ENCODE data around the gene RUNX2. TPM values are rescaled to one million over a fixed set of nuclear protein-coding genes. Genes with fewer than 3 reads are reported as not detected.

The RUNX2 gene
- total RNA-seq, 2 experiments from 2014 or later, result 8.0 to 9.3 TPM

DNA sequence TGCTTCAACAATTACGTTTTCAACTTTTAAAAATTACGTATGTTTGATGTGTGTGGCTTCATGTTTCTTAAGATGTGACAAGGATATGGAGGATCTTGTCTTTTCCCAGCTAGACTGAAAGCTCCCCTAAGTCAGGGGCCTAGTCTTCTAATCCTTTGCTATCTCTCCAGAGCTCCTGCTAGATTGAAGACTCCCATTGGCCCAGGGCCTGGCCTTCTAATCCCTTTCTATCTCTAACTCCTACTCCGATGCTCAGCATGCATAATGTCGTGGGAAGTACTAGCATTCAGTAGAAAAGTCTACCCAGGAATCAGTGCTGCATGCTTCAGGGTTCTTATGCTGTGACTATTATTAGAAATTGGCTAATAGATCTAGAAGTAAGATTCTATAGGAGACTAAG lies 194.4 kb downstream of the RUNX2 start:
- DNase-seq (no peak), ATAC-seq (no peak)
- Mint-ChIP-seq H3K4me3 (no peak overlapping the region), H3K9me3 (peaks cover 2% of the 10 kb centered on the region), H3K4me1 (ENCODE audit: low read depth) (peaks cover 4% of the 10 kb centered on the region), H3K27me3 (no peaks in the 10 kb centered on the region), H3K27ac (no peak overlapping the region), H3K36me3 (ENCODE audit: low read depth) (peaks cover 13% of the 10 kb centered on the region)
- intact Hi-C loops (cut with micrococcal nuclease), result no loop called here
- no peak for TF ChIP-seq CTCF (IDR thresholded peaks at IDR 0.05)
- ChIA-PET CTCF (interaction anchor here (1.6 kb wide), 1 partner anchor 33 kb away, joined by 7 read pairs; no protein-coding TSS in a partner anchor), POLR2A (no interaction called here)

DNA sequence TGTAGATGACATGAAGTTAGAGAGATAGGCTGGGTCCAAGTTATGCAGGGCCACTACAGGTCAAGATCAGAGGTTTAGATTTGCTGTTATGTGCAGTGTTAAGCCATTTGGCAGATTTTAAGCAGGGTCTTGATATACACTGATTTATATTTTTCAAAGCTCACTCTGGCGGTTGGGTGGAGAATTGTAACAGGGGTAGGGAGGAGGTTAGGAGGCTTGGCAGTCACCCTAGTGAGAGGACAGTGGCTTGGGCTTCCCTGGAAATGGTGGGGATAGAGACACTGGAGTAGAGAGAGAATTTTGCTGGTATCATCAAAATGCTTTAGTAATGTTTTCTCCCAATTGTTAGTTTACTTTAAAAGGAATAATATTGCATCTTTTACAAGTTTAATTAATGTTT lies 199.1 kb downstream of the RUNX2 start:
- TF ChIP-seq CTCF (IDR thresholded peaks at IDR 0.05), result no peak
- Mint-ChIP-seq H3K36me3 (ENCODE audit: low read depth) (peaks cover 20% of the 10 kb centered on the region), H3K4me3 (no peak overlapping the region), H3K27ac (no peak overlapping the region), H3K9me3 (peaks cover 2% of the 10 kb centered on the region), H3K27me3 (no peaks in the 10 kb centered on the region), H3K4me1 (ENCODE audit: low read depth) (peaks cover 4% of the 10 kb centered on the region)
- intact Hi-C loops (cut with micrococcal nuclease), result no loop called here
- no peak for DNase-seq
- CTCF ChIA-PET, result no interaction called here
- POLR2A ChIA-PET, result no interaction called here
- no peak for ATAC-seq

DNA sequence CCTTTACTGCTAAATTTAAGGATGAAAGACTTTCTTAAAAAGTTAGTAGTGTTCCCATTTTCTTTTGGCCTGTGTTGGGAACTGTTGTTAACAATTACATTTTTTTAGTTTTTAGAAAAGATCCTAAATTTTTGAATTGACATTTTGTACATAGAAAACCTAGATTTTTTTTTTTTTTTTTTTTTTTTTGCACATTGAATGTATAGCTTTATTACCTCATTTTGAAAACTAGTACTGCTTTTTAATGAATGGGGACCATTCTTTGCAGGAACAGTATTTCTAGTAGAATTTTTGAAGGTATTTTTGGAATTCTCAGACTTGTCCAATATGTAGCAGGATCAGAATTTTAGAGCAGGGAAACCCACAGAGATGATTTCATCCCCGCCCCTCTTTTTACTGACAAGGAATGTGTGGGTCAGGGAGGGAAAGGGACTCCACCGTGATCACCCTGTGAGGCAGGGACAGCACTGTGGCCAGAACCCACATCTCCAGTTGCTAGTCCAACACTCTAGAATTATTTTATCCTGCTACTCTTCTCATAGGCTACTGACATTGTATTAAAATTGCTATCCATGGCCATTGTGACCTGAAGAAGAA lies 204.0 kb downstream of the RUNX2 start:
- ChIA-PET POLR2A (no interaction called here), CTCF (no interaction called here)
- no peak for ATAC-seq
- Mint-ChIP-seq H3K9me3 (peaks cover 2% of the 10 kb centered on the region), H3K27me3 (no peaks in the 10 kb centered on the region), H3K27ac (no peak overlapping the region), H3K4me3 (no peak overlapping the region), H3K4me1 (ENCODE audit: low read depth) (peaks cover 6% of the 10 kb centered on the region), H3K36me3 (ENCODE audit: low read depth) (peaks cover 24% of the 10 kb centered on the region)
- TF ChIP-seq CTCF (IDR thresholded peaks at IDR 0.05), result no peak
- no peak for DNase-seq
- intact Hi-C loops (cut with micrococcal nuclease), result no loop called here

GRCh38 chr6:45532721-45533210 lies 204.6 kb downstream of the RUNX2 start:
- Mint-ChIP-seq H3K4me1 (ENCODE audit: low read depth) (peaks cover 6% of the 10 kb centered on the region), H3K27me3 (no peaks in the 10 kb centered on the region), H3K27ac (no peak overlapping the region), H3K36me3 (ENCODE audit: low read depth) (peaks cover 21% of the 10 kb centered on the region), H3K9me3 (no peaks in the 10 kb centered on the region), H3K4me3 (no peak overlapping the region)
- intact Hi-C loops (cut with micrococcal nuclease), result no loop called here
- DNase-seq, result no peak
- ChIA-PET CTCF (no interaction called here), POLR2A (no interaction called here)
- ATAC-seq, result no peak
- no peak for TF ChIP-seq CTCF (IDR thresholded peaks at IDR 0.05)

- DNase-seq (no peak), ATAC-seq (no peak)
- ChIA-PET POLR2A (no interaction called here), CTCF (no interaction called here)
- H3K27ac Mint-ChIP-seq, result no peak overlapping the region
- peaks cover 6% of the 10 kb centered on the region for H3K4me1 Mint-ChIP-seq (ENCODE audit: low read depth)
- H3K4me3 Mint-ChIP-seq, result no peak overlapping the region
- peaks cover 16% of the 10 kb centered on the region for H3K36me3 Mint-ChIP-seq (ENCODE audit: low read depth)
- intact Hi-C loops (cut with micrococcal nuclease), result no loop called here
- no peak for TF ChIP-seq CTCF (IDR thresholded peaks at IDR 0.05)
- no peaks in the 10 kb centered on the region for H3K27me3 Mint-ChIP-seq
- H3K9me3 Mint-ChIP-seq, result no peaks in the 10 kb centered on the region
Measured at GRCh38 chr6:45533386-45533785, 205.3 kb downstream of the RUNX2 start.
